NCI-H446 (cell line): ENCODE results near the gene NRF1.
"Not testable (repeated sequence)": the region's sequence is repeated elsewhere in the genome, so short reads cannot be mapped to it uniquely, and the experiment has no call there.

ENCODE experiments used
- DNase-seq, 2 experiments: peaks; one replicate each; lab custom pipeline; 2025; lab: John Stamatoyannopoulos, UW

Gene NRF1

GRCh38 chr7:129782818-129783583 is 171.5 kb downstream of the NRF1 start:
- no peak for DNase-seq

- DNase-seq: no peak
Measured at GRCh38 chr7:129783584-129783919, 172.0 kb downstream of the NRF1 start.

- no peak for DNase-seq
Measured at GRCh38 chr7:129784437-129784782, 172.9 kb downstream of the NRF1 start.

- DNase-seq: no peak
Measured at GRCh38 chr7:129784783-129785684, 173.5 kb downstream of the NRF1 start.

DNA sequence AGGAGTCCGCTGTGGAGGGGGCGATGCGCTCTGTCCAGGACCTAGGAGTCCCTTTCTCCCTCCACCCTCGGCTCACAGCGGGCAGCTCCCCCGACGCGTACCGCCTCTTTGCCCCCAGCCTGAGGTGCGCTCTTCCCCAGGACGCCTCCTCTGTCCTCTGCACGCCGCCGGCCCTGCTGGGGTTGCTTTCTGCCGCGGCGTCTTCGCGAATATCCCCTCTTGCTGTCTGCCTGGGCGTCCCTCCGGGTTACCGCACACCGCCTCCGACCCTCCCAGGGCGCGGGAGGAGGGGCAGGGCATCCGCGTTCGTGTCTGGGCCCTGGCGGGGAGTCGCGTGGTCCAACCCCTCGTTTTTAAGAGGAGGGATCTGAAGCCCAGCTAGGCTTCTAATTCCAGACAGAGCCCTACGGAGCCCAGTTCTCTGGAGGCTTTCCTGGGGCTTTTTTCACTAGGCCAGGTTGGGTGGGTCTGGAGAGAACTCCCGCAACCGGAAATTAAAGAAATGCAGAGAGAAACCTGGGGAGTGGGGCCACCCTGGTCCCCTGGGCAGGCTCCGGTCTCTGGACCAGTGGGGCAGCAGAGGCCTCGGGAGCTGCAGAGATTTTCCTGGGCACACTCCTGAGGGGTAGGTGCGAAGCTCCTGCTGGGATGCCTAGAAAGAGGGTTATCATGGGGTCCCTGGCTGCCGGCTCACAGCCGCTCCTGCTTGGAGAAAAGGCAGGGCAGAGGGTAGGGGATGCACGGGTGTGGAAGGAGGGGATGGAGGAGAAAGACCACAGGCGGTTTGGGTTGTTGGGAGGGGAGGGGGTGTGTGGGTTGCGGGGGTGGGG is 174.4 kb downstream of the NRF1 start:
- no peak for DNase-seq

DNA sequence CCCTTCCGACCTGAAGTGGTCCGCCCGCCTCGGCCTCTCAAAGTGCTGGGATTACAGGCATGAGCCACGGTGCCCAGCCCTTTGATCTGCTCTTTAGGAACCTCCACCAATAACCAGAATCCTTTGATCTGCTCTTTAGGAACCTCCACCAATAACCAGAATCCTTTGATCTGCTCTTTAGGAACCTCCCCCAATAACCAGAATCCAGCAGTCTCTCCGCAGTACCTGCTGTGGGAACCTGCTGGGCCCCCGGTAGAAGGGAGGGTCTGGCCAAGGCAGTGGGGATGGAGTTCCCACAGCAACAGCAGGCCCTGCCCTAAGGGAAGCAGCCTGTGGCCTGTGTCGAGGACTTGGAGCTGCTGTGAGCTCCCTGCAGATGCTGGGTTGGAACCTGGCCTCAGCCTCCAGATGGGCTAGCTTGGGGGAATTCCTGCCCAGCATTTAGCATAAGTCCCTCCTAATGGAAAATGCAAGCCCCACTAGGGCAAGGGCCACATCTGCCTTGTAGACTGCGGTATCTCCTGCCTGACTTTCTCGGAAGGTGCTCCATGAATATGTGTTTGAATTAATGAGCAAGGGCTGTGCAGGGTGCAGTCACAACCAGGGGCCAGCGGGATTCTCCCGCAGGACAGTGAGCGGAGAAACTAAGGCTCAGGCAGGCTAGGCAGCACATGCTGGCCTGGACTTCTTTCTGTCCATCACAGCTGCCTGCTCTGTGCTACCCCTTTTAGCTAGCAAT is 175.5 kb downstream of the NRF1 start:
- DNase-seq: peak in 1 of 2 experiments; percentile 17

DNA sequence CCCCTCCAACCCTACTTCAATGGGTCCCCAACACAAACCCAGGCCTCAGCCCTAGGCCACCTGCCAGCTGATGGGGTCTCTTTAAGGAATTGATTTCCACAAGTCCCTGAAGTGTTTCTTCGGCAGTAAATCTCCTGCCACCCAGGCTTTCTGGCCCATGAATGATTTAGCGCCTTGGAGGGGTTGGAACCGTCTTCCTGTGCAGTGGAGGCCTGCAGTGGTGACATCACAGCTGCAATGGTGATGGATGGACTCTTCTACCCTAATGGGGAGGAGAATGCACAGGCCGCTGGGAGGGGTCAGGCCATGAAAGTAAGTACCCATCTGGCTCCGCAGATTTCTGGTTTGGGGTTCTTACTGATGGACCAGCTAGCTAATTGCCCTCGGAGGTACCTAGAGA is 177.5 kb downstream of the NRF1 start:
- DNase-seq: no peak

GRCh38 chr7:129789652-129790051 is 178.1 kb downstream of the NRF1 start:
- DNase-seq: no peak

DNA sequence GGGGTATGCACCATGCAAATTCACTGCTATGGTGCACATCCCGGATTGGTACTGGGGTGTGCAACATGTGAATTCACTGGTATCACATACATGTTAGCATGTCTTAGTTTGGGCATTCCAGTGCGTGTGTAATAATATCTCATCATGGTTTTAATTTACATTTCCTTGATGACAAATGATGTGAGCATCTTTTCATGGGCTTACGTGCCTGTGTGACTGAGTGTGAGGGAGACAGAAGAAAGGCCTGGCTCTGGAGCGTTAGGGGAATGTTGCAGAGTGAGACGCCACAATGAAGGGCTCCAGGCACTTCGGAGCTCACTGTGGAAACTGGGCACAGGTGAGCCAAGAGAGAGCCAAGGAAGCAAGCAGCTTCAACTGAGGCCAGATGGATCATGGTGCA is 178.6 kb downstream of the NRF1 start:
- no peak for DNase-seq

DNA sequence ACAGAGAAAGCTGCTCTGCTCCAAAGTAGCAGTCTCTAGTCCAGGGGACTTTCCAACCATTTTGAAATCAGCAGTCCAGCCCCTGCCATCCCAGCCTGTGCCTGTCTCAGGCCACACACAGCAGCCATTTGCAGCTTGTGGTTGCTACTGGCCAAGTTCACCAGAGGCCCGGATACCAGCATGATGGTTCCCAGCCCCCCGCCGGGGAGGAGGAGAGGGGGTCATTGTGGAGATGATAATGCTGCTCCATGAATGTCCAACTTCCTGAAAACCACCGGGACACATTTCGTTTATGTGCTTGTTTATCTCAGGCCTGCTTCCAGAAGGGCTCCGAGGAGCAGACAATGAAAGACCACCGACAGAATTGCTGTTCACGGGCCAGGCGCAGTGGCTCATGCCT is 181.2 kb downstream of the NRF1 start:
- no peak for DNase-seq

DNA sequence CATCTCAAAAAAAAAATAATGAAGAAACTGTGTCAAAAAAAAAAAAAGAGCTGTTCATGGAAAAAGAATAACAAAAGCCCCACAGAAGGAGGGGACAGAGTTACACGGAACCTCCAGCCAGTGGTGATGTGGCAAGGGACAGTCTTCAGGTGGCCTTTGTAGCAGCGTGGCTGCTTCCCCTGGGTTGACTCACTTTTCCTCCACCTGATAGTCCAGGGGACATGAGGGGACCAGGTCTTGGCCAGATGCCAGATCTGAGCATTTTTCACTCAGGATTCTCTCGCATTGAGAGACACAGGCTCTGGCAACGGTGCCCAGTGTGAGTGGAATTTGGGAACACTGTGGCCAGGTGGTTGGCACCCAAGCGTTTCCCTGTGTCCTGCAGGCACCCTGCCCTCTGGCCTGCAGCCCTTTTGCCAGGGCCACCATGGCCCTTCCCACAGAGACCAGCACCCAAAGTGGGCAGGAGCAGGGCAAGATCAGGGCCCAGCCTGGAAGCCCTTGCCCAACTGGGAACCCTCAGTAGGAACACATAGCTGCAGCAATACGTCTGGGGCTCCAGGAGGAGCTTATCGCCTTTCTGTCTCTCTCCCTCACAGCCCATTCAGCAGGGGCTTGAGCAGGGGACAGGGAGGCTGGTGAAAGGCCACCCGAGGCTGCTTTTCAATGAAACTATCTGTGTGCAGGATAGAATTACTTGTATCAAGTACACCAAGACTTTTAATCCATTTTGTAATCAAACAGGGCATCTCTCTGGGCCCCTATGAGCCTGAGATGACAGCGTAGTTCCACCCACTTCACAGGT is 182.2 kb downstream of the NRF1 start:
- no peak for DNase-seq

DNA sequence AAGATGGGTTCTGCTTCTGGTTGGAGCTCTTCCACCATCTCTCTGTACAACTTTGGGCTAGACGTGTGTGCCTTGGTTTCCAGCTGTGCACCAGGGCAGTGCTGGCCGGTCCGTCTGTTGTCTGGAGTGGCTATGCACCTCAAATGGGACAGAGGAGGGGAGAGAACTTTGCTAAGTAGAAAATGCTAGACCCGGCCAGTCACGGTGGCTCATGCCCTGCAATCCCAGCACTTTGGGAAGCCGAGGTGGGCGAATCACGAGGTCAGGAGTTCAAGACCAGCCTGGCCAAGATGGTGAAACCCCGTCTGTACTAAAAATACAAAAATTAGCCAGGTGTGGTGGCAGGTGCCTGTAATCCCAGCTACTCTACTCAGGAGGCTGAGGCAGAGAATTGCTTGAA is 182.9 kb downstream of the NRF1 start:
- not testable (repeated sequence) for DNase-seq

DNA sequence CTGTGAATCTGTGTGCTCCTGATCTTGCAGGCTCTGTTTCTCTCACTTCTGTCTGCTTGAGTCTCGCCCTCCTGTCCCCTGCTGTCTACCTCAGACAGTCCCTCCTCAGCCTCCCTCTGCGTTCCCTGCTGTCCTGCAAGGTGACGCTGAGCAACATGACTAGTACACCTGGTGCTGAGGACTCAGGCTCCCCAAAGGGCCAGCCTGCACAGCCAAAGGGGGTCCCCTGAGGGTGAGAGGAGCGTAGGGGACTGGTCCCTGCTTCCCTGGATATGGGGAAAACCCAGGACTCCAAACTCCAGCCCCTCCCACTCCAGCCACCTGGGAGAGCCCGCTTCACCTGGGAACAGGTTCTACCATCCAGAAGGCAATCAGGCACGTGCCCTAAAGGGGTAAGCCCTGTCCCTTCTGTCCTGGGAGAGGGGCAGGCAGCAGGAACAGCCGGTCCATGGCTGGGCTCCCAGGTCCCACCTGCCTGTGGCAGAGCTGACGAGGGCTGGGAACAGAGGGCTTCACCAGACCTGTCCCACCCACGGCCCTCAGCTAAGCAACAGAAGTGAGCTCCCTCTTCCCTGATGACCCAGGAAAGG is 184.8 kb downstream of the NRF1 start:
- DNase-seq: no peak

GRCh38 chr7:129797214-129797789 is 185.8 kb downstream of the NRF1 start:
- no peak for DNase-seq

GRCh38 chr7:129798616-129799349 is 187.3 kb downstream of the NRF1 start:
- no peak for DNase-seq

DNA sequence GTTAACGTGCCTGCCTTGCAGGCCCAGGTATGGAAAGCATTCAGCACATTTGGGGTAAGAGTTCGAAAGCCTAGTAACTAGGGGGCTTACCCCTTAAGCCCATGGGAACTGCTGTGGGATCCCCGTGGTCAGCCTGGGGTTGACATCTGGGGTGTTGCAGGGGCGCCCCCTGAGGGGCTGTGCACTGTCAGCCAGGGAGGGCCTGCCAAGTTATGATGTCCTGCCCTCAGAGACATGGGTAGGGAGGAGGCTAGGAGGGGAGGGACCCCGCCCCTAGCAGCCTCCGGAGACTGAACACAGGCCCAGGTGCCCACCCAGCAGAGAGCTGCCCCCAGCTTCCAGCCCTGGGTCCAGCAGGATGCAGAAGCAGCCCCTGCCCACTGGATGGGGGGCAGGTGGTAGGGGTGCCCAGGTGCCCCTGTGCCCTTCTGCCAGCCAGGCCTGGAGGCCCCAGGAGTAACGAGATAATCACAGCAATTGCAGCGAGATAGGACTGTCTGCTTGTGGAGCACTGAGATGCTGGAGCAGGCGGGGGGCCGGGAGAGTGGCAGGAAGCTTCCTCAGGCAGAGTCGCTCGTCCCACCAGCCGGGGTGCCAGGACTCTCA is 187.9 kb downstream of the NRF1 start:
- no peak for DNase-seq

- DNase-seq: no peak
Measured at GRCh38 chr7:129800901-129801300, 189.4 kb downstream of the NRF1 start.

DNA sequence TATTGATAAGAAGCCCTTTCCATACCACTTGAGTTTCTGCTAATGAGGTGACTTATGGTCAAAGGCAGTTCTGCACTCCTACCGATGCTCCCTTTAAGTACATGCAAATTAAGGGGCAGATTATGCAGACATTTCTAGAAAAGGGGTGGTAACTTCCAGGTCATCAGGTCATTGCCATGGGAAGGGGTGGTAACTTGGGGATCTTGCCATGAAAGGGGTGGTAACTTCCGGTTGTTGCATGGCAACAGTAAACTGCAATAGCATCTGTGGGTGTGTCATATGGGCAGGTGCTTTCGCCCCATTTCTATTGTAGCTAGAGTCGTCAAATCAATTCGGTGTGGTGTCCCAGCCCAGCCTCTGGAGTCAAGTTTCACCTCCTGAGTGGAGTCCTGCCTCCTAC is 190.4 kb downstream of the NRF1 start:
- DNase-seq: no peak

GRCh38 chr7:129803546-129804081 is 192.1 kb downstream of the NRF1 start:
- no peak for DNase-seq
